ENCODE measurements around the gene DUSP22. TPM values are rescaled to one million over a fixed set of nuclear protein-coding genes. Genes with fewer than 3 reads are reported as not detected.

The DUSP22 gene
- total and polyA plus RNA-seq, 9 of the 15 experiments (the other 6 are each of a cell fraction or from before 2014, with no cell fraction given) = 9.3 to 19.4 (median 11.8) TPM

GRCh38 chr6:337805-338368, 45.6 kb downstream of the DUSP22 start (continued):
- TF ChIP-seq, protein P1, sequence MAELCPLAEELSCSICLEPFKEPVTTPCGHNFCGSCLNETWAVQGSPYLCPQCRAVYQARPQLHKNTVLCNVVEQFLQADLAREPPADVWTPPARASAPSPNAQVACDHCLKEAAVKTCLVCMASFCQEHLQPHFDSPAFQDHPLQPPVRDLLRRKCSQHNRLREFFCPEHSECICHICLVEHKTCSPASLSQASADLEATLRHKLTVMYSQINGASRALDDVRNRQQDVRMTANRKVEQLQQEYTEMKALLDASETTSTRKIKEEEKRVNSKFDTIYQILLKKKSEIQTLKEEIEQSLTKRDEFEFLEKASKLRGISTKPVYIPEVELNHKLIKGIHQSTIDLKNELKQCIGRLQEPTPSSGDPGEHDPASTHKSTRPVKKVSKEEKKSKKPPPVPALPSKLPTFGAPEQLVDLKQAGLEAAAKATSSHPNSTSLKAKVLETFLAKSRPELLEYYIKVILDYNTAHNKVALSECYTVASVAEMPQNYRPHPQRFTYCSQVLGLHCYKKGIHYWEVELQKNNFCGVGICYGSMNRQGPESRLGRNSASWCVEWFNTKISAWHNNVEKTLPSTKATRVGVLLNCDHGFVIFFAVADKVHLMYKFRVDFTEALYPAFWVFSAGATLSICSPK (IDR thresholded peaks at IDR 0.05; ENCODE audit: borderline replicate concordance) = no peak
- TF ChIP-seq ZKSCAN1 (IDR thresholded peaks at IDR 0.05; ENCODE audit: low read depth, low read length) (no peak), MAFF (IDR thresholded peaks at IDR 0.05; ENCODE audit: low read length) (peak; percentile 36; the same call in 1 of the 2 replicates), ZNF316 (IDR thresholded peaks at IDR 0.05) (peak; percentile 80), MGA (IDR thresholded peaks at IDR 0.05) (0 out of 2 replicates have a peak, but pooled peaks have one; percentile 39), FOXK2 (conservative IDR thresholded peaks at IDR 0.05 in 1 of 2, IDR thresholded peaks at IDR 0.05 in 1 of 2; ENCODE audit: low read depth in 2 of 2) (no peak), ZNF589 (CRISPR knock-in tag; IDR thresholded peaks at IDR 0.05; ENCODE audit: low read depth) (peak; percentile 40; the same call in 1 of the 2 replicates), BACH1 (tag; IDR thresholded peaks at IDR 0.05) (0 out of 2 replicates have a peak, but pooled peaks have one; percentile 6)
- TF ChIP-seq, protein P2, sequence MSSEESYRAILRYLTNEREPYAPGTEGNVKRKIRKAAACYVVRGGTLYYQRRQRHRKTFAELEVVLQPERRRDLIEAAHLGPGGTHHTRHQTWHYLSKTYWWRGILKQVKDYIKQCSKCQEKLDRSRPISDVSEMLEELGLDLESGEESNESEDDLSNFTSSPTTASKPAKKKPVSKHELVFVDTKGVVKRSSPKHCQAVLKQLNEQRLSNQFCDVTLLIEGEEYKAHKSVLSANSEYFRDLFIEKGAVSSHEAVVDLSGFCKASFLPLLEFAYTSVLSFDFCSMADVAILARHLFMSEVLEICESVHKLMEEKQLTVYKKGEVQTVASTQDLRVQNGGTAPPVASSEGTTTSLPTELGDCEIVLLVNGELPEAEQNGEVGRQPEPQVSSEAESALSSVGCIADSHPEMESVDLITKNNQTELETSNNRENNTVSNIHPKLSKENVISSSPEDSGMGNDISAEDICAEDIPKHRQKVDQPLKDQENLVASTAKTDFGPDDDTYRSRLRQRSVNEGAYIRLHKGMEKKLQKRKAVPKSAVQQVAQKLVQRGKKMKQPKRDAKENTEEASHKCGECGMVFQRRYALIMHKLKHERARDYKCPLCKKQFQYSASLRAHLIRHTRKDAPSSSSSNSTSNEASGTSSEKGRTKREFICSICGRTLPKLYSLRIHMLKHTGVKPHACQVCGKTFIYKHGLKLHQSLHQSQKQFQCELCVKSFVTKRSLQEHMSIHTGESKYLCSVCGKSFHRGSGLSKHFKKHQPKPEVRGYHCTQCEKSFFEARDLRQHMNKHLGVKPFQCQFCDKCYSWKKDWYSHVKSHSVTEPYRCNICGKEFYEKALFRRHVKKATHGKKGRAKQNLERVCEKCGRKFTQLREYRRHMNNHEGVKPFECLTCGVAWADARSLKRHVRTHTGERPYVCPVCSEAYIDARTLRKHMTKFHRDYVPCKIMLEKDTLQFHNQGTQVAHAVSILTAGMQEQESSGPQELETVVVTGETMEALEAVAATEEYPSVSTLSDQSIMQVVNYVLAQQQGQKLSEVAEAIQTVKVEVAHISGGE (CRISPR knock-in tag; IDR thresholded peaks at IDR 0.05) = no peak
